HG03095 (cell line): Measurements from ENCODE around the gene AADAT.
"Not testable (repeated sequence)": the region's sequence is repeated elsewhere in the genome, so short reads cannot be mapped to it uniquely, and the experiment has no call there.

ENCODE experiments used
- ATAC-seq: cut with Tn5 transposase; IDR thresholded peaks from one replicate; pipeline ENCODE4 v1.9.1; 2021; ENCODE audit warnings: moderate library complexity; ENCODE audit not compliant: unreplicated experiment

Gene AADAT

GRCh38 chr4:170090352-170091052 is 746 bp upstream of the AADAT start:
- ATAC-seq = no peak

- ATAC-seq = no peak
Observed at GRCh38 chr4:170089274-170089667, 485 bp downstream of the AADAT start.

GRCh38 chr4:170088716-170089115 is 1.0 kb downstream of the AADAT start:
- ATAC-seq = no peak

GRCh38 chr4:170087163-170087700 is 2.5 kb downstream of the AADAT start:
- no peak for ATAC-seq

- no peak for ATAC-seq
Observed at GRCh38 chr4:170083541-170083940, 6.2 kb downstream of the AADAT start.

GRCh38 chr4:170080496-170080895 is 9.3 kb downstream of the AADAT start:
- no peak for ATAC-seq

GRCh38 chr4:170079981-170080380 is 9.8 kb downstream of the AADAT start:
- no peak for ATAC-seq

GRCh38 chr4:170071196-170071595 is 18.6 kb downstream of the AADAT start:
- no peak for ATAC-seq

GRCh38 chr4:170068438-170069128 is 21.2 kb downstream of the AADAT start:
- no peak for ATAC-seq

GRCh38 chr4:170059421-170059820 is 30.3 kb downstream of the AADAT start:
- ATAC-seq = no peak

- no peak for ATAC-seq
Observed at GRCh38 chr4:170058826-170059225, 30.9 kb downstream of the AADAT start.

- no peak for ATAC-seq
Observed at GRCh38 chr4:170057866-170058265, 31.9 kb downstream of the AADAT start.

- ATAC-seq = no peak
Observed at GRCh38 chr4:170052919-170053318, 36.8 kb downstream of the AADAT start.

- no peak for ATAC-seq
Observed at GRCh38 chr4:170051402-170051801, 38.4 kb downstream of the AADAT start.

GRCh38 chr4:170049766-170050165 is 40.0 kb downstream of the AADAT start:
- no peak for ATAC-seq

GRCh38 chr4:170047771-170048354 is 41.9 kb downstream of the AADAT start:
- ATAC-seq = no peak

- not testable (repeated sequence) for ATAC-seq
Observed at GRCh38 chr4:170046156-170046555, 43.6 kb downstream of the AADAT start.

- no peak for ATAC-seq
Observed at GRCh38 chr4:170040031-170040680, 49.6 kb downstream of the AADAT start.

GRCh38 chr4:170038769-170039168 is 51.0 kb downstream of the AADAT start:
- no peak for ATAC-seq

GRCh38 chr4:170038232-170038631 is 51.5 kb downstream of the AADAT start:
- ATAC-seq = no peak

GRCh38 chr4:170037481-170037880 is 52.3 kb downstream of the AADAT start:
- ATAC-seq = no peak
